Activated CD8-positive, alpha-beta memory T cell treated with anti-CD3 and anti-CD28 coated beads for 36 hours (primary cell): ENCODE results near the gene ANP32B. TPM values are rescaled to one million over a fixed set of nuclear protein-coding genes. Genes with fewer than 3 reads are reported as not detected.

Experiments used
- CTCF ChIA-PET: fragments of 350-600 bp; sonication (Branson Sonifier 250); formaldehyde crosslinking; loops from one replicate; lab custom pipeline; 2021; ENCODE audit warnings: antibody characterized with exemption; lab: Charles Lee
- POLR2A ChIA-PET: fragments of 350-600 bp; sonication (Branson Sonifier 250); formaldehyde crosslinking; loops from one replicate; lab custom pipeline; 2021; ENCODE audit warnings: antibody characterized with exemption; lab: Charles Lee
- total RNA-seq, 2 experiments: library from RNA; stranded (reverse); gene quantifications; one replicate each; pipeline ENCODE4 v1.2.3, GENCODE V29; 2021

ANP32B gene
- total RNA-seq, 2 experiments from 2014 or later = 344 to 345 TPM

GRCh38 chr9:98039607-98040017 is 56.5 kb downstream of the ANP32B start:
- POLR2A ChIA-PET = no interaction called here

GRCh38 chr9:98040212-98040611 is 57.1 kb downstream of the ANP32B start:
- ChIA-PET CTCF (interaction anchor here (1.3 kb wide), 1 partner anchor 116 kb away, joined by 5 read pairs; no protein-coding TSS in a partner anchor), POLR2A (no interaction called here)

More at GRCh38 chr9:98039607-98040017, 56.5 kb downstream of the ANP32B start:
- CTCF ChIA-PET = no interaction called here

GRCh38 chr9:98043915-98044314 is 60.8 kb downstream of the ANP32B start:
- CTCF ChIA-PET = interaction anchor here (1.5 to 2.3 kb wide), 2 partner anchors 9 to 121 kb away, joined by 7 to 8 read pairs; partner anchors contain the start of gene TRMO

GRCh38 chr9:98045234-98046179 is 62.4 kb downstream of the ANP32B start:
- ChIA-PET CTCF (interaction anchor here (1.3 to 3.4 kb wide), 3 partner anchors 11 to 122 kb away, joined by 3 to 18 read pairs (median 8); partner anchors contain the start of genes TRIM14 and TRMO), POLR2A (interaction anchor here (1.1 to 1.7 kb wide), 2 partner anchors 11 to 63 kb away, joined by 4 to 10 read pairs; partner anchors contain the start of gene NANS)

More at GRCh38 chr9:98043915-98044314, 60.8 kb downstream of the ANP32B start:
- POLR2A ChIA-PET = no interaction called here

- ChIA-PET CTCF (interaction anchor here (1.3 to 3.4 kb wide), 3 partner anchors 11 to 123 kb away, joined by 3 to 18 read pairs (median 8); partner anchors contain the start of genes TRIM14 and TRMO), POLR2A (interaction anchor here (1.7 to 2.1 kb wide), 2 partner anchors 10 to 11 kb away, joined by 10 to 11 read pairs; partner anchors contain the start of gene NANS)
Observed at GRCh38 chr9:98046180-98046543, 63.0 kb downstream of the ANP32B start.

- CTCF ChIA-PET = interaction anchor here (3.4 kb wide), 1 partner anchor 12 kb away, joined by 18 read pairs; no protein-coding TSS in a partner anchor
- POLR2A ChIA-PET = interaction anchor here (2.1 kb wide), 1 partner anchor 10 kb away, joined by 11 read pairs; the partner anchor contains the start of gene NANS
Observed at GRCh38 chr9:98047002-98047401, 63.9 kb downstream of the ANP32B start.

- CTCF ChIA-PET = interaction anchor here (1.2 kb wide), 1 partner anchor 15 kb away, joined by 4 read pairs; no protein-coding TSS in a partner anchor
- POLR2A ChIA-PET = no interaction called here
Observed at GRCh38 chr9:98049288-98050072, 66.3 kb downstream of the ANP32B start.

GRCh38 chr9:98050351-98050750 is 67.2 kb downstream of the ANP32B start:
- POLR2A ChIA-PET = no interaction called here

GRCh38 chr9:98054376-98054951 is 71.3 kb downstream of the ANP32B start:
- CTCF ChIA-PET = interaction anchor here (0.8 kb wide), 1 partner anchor 132 kb away, joined by 5 read pairs; the partner anchor contains the start of gene TRMO
- POLR2A ChIA-PET = no interaction called here

More at GRCh38 chr9:98050351-98050750, 67.2 kb downstream of the ANP32B start:
- CTCF ChIA-PET = interaction anchor here (1.2 kb wide), 1 partner anchor 16 kb away, joined by 4 read pairs; no protein-coding TSS in a partner anchor

GRCh38 chr9:98056269-98057137 is 73.4 kb downstream of the ANP32B start, which contains the start of gene NANS:
TSS of gene NANS (plus strand) at chr9:98056732. CDS start at chr9:98056809, 77 bp downstream.
- CTCF ChIA-PET = interaction anchor here (0.5 to 1.8 kb wide), 7 partner anchors 9 to 200 kb away, joined by 3 to 6 read pairs (median 3); no protein-coding TSS in a partner anchor
- POLR2A ChIA-PET = interaction anchor here (0.6 to 2.9 kb wide), 12 partner anchors 9 to 200 kb away, joined by 3 to 23 read pairs (median 8); partner anchors contain the start of genes ANP32B, CORO2A, TBC1D2 and TRIM14

- ChIA-PET CTCF (interaction anchor here (0.6 to 1.8 kb wide), 9 partner anchors 17 to 202 kb away, joined by 3 to 6 read pairs (median 3); partner anchors contain the start of genes TBC1D2 and TRMO), POLR2A (interaction anchor here (0.6 to 2.9 kb wide), 13 partner anchors 10 to 199 kb away, joined by 3 to 23 read pairs (median 5); partner anchors contain the start of genes ANP32B, CORO2A, TBC1D2 and TRIM14)
Observed at GRCh38 chr9:98057138-98057799, 74.1 kb downstream of the ANP32B start.

GRCh38 chr9:98062161-98062560 is 79.0 kb downstream of the ANP32B start:
- CTCF ChIA-PET = interaction anchor here (1.1 kb wide), 1 partner anchor 12 kb away, joined by 3 read pairs; no protein-coding TSS in a partner anchor
- POLR2A ChIA-PET = no interaction called here

- ChIA-PET CTCF (interaction anchor here (0.7 kb wide), 1 partner anchor 122 kb away, joined by 6 read pairs; no protein-coding TSS in a partner anchor), POLR2A (interaction anchor here (0.7 kb wide), 1 partner anchor 674 kb away, joined by 7 read pairs; no protein-coding TSS in a partner anchor)
Observed at GRCh38 chr9:98064623-98065392, 81.7 kb downstream of the ANP32B start.
